ENCODE data around the gene INSC.
A peak's percentile ranks its signal among the peaks of the same experiment; 100 is the strongest.

INSC gene

DNA sequence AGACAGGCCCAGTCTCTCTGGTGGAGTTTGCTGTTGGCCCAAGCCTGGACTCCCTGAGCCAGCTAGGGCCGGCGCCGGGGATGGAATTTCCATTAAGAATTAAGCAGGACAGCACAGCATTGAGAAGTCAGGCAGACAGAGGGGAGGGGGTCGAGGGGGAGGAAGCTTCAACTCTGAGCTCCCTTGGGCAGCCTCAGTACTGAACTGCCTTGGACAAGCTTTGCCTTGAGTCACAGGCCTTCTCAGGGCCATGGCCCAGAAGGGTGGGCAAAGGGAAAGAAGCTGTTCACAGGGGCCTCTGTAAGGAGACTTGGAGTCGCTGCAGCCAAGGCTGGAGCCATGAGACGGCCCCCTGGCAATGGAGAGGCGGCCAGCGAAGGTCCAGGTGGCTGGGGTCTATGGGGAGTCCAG lies 2.6 kb upstream of the INSC start:
- Histone ChIP-seq H3K27me3 (replicated peaks; ENCODE audit: control insufficient read depth, insufficient read depth, low read length) (peaks cover 8% of the 10 kb centered on the region), H3K9ac (ENCODE audit: low read length) (no peak overlapping the region), H3K9me3 (ENCODE audit: control insufficient read depth, low read length) (no peaks in the 10 kb centered on the region), H3K4me1 (ENCODE audit: control insufficient read depth, insufficient read depth, low read length) (peaks cover 7% of the 10 kb centered on the region), H3K4me3 (ENCODE audit: low read length) (no peak overlapping the region), H3K36me3 (ENCODE audit: control insufficient read depth, insufficient read depth, low read length, severe bottlenecking) (no peaks in the 10 kb centered on the region)
- DNase-seq (ENCODE audit: low read depth): no peak

DNA sequence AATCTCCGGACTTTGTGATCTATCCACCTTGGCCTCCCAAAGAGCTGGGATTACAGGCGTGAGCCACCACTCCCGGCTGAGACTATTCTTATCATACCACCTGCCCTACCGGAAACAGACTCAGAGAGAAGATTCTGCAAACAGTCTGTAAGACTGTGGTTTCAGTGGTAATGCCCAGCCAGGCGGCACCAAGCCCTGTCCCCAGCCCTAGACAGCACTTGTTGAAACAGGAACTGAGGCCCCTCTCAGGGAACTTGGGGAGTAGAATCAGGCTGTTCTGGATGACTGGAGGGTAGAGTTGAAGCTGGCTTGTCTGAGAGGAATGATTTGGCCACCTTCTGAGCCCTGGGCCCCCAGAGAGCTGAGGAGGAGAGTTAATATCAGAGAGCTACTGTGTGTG lies 1.3 kb upstream of the INSC start:
- no peak for DNase-seq (ENCODE audit: low read depth)
- H3K36me3 ChIP-seq (ENCODE audit: control insufficient read depth, insufficient read depth, low read length, severe bottlenecking): no peaks in the 10 kb centered on the region
- H3K9ac ChIP-seq (ENCODE audit: low read length): no peak overlapping the region
- no peaks in the 10 kb centered on the region for H3K9me3 ChIP-seq (ENCODE audit: control insufficient read depth, low read length)
- H3K4me1 ChIP-seq (ENCODE audit: control insufficient read depth, insufficient read depth, low read length): peaks cover 3% of the 10 kb centered on the region
- peaks cover 8% of the 10 kb centered on the region for H3K27me3 ChIP-seq (replicated peaks; ENCODE audit: control insufficient read depth, insufficient read depth, low read length)
- H3K4me3 ChIP-seq (ENCODE audit: low read length): no peak overlapping the region

DNA sequence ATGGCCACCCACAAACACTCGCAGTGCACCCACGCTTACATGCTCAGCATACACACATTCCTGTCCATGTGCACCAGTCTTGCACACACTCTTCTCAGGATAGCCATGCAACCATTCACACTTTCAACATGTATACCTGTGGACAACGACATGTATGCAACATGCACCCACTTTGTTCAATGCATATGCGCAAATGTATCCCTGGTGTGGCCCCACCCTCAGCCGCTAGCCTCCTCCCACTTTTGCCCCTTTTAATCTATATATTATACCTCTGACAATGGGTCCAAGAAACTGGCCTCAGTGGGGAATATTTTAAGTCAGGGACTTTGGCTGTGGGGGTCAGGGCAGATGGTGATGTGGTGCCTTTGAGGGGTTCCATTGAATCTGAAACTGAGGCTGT lies 963 bp downstream of the INSC start:
- Histone ChIP-seq H3K27me3 (replicated peaks; ENCODE audit: control insufficient read depth, insufficient read depth, low read length) (peaks cover 8% of the 10 kb centered on the region), H3K4me1 (ENCODE audit: control insufficient read depth, insufficient read depth, low read length) (peaks cover 12% of the 10 kb centered on the region), H3K9me3 (ENCODE audit: control insufficient read depth, low read length) (no peaks in the 10 kb centered on the region), H3K36me3 (ENCODE audit: control insufficient read depth, insufficient read depth, low read length, severe bottlenecking) (no peaks in the 10 kb centered on the region), H3K4me3 (ENCODE audit: low read length) (no peak overlapping the region), H3K9ac (ENCODE audit: low read length) (no peak overlapping the region)
- DNase-seq (ENCODE audit: low read depth): no peak

DNA sequence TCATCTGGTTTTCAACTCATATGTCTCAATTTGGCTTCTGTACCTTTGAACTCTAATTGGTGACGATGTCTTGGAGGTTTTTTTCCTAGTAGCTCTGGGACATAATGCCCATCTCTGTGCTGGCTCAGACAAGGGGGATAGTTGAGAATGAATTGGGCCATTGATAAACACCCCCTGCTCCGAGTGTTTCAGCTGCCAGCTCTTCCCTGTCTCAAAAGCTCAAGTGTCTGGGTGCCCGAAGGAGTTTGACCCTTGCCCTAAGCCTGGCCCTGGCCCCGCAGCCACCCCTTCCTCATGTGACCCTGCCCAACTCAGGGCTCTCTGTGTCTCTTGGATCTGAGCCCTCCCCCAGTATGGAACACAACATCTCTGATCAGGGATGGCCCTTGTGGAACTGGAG lies 3.0 kb downstream of the INSC start:
- H3K4me1 ChIP-seq (ENCODE audit: control insufficient read depth, insufficient read depth, low read length): peaks cover 12% of the 10 kb centered on the region
- H3K9ac ChIP-seq (ENCODE audit: low read length): no peak overlapping the region
- no peaks in the 10 kb centered on the region for H3K36me3 ChIP-seq (ENCODE audit: control insufficient read depth, insufficient read depth, low read length, severe bottlenecking)
- DNase-seq (ENCODE audit: low read depth): no peak
- no peak overlapping the region for H3K4me3 ChIP-seq (ENCODE audit: low read length)
- peaks cover 8% of the 10 kb centered on the region for H3K27me3 ChIP-seq (replicated peaks; ENCODE audit: control insufficient read depth, insufficient read depth, low read length)
- H3K9me3 ChIP-seq (ENCODE audit: control insufficient read depth, low read length): no peaks in the 10 kb centered on the region

DNA sequence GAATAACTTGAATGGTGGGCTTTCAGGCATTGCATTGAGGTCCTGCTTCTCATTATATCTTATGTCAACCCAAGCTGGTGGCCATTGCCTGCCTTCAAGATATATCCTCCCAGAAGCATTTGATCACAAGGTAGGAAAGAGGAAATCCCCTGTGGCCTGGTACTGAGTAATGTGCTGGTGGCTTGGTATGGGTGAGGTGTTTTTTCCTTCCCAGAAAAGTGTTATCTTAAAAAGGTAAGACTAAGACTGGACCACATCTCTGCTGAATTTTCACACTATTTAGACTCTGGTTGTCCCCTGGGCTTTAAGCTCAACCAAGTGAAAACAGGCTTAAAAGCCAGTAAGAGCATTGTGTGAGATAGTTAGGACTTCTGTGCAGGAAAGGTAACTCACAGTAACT lies 3.7 kb downstream of the INSC start:
- Histone ChIP-seq H3K4me1 (ENCODE audit: control insufficient read depth, insufficient read depth, low read length) (peaks cover 16% of the 10 kb centered on the region), H3K27me3 (replicated peaks; ENCODE audit: control insufficient read depth, insufficient read depth, low read length) (peaks cover 8% of the 10 kb centered on the region), H3K36me3 (ENCODE audit: control insufficient read depth, insufficient read depth, low read length, severe bottlenecking) (no peaks in the 10 kb centered on the region), H3K9me3 (ENCODE audit: control insufficient read depth, low read length) (no peaks in the 10 kb centered on the region), H3K9ac (ENCODE audit: low read length) (no peak overlapping the region), H3K4me3 (ENCODE audit: low read length) (no peak overlapping the region)
- no peak for DNase-seq (ENCODE audit: low read depth)

DNA sequence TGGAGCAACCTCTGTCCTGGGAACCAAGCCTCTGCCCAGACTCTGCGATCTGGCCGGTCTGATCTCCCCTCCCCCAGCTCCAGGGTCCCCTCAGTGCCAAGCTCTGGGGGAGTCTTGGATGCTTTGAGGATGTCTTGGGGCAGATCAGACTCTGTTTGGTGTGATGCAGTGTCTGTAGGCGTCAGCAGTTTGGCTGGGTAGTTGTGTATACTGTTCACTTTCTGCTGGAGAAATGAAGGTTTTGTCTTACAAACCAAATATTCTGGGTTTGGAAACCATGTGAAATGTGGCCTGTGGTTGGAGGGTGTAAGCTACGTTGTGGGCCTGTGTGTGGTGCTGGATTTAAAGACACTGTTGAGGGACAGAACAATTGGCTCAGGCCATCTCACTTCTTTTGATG lies 4.6 kb downstream of the INSC start:
- DNase-seq (ENCODE audit: low read depth): no peak
- no peak overlapping the region for H3K9ac ChIP-seq (ENCODE audit: low read length)
- peaks cover 24% of the 10 kb centered on the region for H3K4me1 ChIP-seq (ENCODE audit: control insufficient read depth, insufficient read depth, low read length)
- H3K9me3 ChIP-seq (ENCODE audit: control insufficient read depth, low read length): no peaks in the 10 kb centered on the region
- no peak overlapping the region for H3K4me3 ChIP-seq (ENCODE audit: low read length)
- peaks cover 8% of the 10 kb centered on the region for H3K27me3 ChIP-seq (replicated peaks; ENCODE audit: control insufficient read depth, insufficient read depth, low read length)
- H3K36me3 ChIP-seq (ENCODE audit: control insufficient read depth, insufficient read depth, low read length, severe bottlenecking): no peaks in the 10 kb centered on the region

DNA sequence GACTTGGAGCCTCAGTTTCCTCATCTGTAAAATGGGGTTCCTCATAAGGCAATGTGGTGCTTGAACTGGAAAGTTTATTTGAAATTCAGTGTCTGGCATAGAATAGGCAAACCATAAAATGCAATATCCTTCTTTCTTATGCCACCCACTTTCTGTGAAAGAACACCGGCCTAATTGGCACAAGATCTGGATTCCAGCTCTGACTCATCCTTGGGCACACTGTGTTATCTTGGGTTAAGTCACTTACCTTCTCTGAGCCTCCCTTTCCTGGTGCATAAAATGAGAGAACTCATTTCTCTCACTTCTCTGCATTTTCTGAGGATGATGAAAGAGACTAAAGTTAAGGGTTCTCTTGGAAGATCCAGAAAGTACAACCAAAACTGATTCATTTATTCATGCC lies 5.1 kb downstream of the INSC start:
- Histone ChIP-seq H3K27me3 (replicated peaks; ENCODE audit: control insufficient read depth, insufficient read depth, low read length) (peaks cover 8% of the 10 kb centered on the region), H3K9me3 (ENCODE audit: control insufficient read depth, low read length) (no peaks in the 10 kb centered on the region), H3K4me1 (ENCODE audit: control insufficient read depth, insufficient read depth, low read length) (peaks cover 26% of the 10 kb centered on the region), H3K9ac (ENCODE audit: low read length) (no peak overlapping the region), H3K36me3 (ENCODE audit: control insufficient read depth, insufficient read depth, low read length, severe bottlenecking) (no peaks in the 10 kb centered on the region), H3K4me3 (ENCODE audit: low read length) (no peak overlapping the region)
- no peak for DNase-seq (ENCODE audit: low read depth)

DNA sequence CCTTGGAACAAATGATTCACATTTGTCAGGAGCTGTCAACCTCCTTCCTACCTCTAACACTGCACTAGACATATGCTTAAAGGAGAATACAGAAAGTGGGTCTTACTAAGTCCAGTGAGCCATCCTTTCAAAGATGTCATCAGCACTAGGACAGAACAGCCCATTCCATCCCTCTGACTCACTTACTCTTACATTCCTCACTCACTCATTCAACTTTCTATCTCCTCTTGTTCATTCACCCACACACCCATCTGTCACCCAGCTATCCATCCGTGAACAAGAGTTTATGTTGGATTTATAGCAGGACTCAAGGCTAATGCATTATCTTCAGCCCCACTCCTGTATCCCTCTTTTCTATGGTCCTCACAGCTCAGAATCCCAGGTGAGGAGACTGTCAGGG lies 9.1 kb downstream of the INSC start:
- DNase-seq (ENCODE audit: low read depth): peak; percentile 62
- Histone ChIP-seq H3K4me3 (ENCODE audit: low read length) (no peak overlapping the region), H3K36me3 (ENCODE audit: control insufficient read depth, insufficient read depth, low read length, severe bottlenecking) (no peaks in the 10 kb centered on the region), H3K27me3 (replicated peaks; ENCODE audit: control insufficient read depth, insufficient read depth, low read length) (no peaks in the 10 kb centered on the region), H3K9ac (ENCODE audit: low read length) (no peak overlapping the region), H3K9me3 (ENCODE audit: control insufficient read depth, low read length) (no peaks in the 10 kb centered on the region), H3K4me1 (ENCODE audit: control insufficient read depth, insufficient read depth, low read length) (peaks cover 23% of the 10 kb centered on the region)

DNA sequence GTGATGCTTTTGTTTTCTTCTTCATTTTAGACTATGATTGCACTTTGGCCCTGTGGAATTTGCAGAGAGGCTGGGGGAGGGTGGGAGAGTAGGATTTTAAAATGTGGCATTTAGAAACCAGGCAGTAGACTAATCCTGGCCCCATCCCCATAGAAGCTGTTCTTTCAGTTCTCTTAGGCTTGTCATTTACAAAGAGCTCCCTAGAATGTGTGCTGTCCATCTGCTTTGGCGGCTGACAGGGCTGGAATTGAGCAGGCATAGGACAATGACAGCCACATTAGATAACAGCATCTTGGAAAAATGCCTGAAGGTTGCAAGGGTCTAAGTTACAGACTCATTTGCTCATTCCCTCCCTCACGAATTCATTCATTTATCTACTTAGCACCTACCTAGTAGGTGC lies 9.8 kb downstream of the INSC start:
- Histone ChIP-seq H3K4me3 (ENCODE audit: low read length) (no peak overlapping the region), H3K27me3 (replicated peaks; ENCODE audit: control insufficient read depth, insufficient read depth, low read length) (no peaks in the 10 kb centered on the region), H3K9ac (ENCODE audit: low read length) (no peak overlapping the region), H3K36me3 (ENCODE audit: control insufficient read depth, insufficient read depth, low read length, severe bottlenecking) (no peaks in the 10 kb centered on the region), H3K9me3 (ENCODE audit: control insufficient read depth, low read length) (no peaks in the 10 kb centered on the region), H3K4me1 (ENCODE audit: control insufficient read depth, insufficient read depth, low read length) (peaks cover 20% of the 10 kb centered on the region)
- no peak for DNase-seq (ENCODE audit: low read depth)

DNA sequence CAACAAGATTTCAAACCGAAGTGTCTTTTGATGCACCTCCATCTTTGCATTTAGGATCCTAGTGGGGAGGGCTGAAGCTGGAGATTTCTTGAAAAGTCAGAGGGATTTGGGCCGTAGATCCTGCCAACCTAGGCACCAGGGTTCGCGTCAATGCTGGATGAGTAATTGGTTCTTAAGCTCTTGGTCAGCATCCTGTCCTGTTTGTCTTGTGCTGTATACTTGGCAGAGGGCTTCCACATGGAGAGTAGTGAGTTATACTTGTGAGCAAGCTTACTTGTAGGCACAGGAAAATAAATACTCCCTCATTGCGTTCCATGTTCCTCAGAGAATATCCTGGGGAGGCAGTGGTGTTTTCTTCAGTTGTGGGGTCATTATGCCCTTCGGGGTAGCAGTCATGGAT lies 12.6 kb downstream of the INSC start:
- Histone ChIP-seq H3K36me3 (ENCODE audit: control insufficient read depth, insufficient read depth, low read length, severe bottlenecking) (no peaks in the 10 kb centered on the region), H3K9ac (ENCODE audit: low read length) (no peak overlapping the region), H3K27me3 (replicated peaks; ENCODE audit: control insufficient read depth, insufficient read depth, low read length) (no peaks in the 10 kb centered on the region), H3K4me3 (ENCODE audit: low read length) (no peak overlapping the region), H3K9me3 (ENCODE audit: control insufficient read depth, low read length) (no peaks in the 10 kb centered on the region), H3K4me1 (ENCODE audit: control insufficient read depth, insufficient read depth, low read length) (peaks cover 14% of the 10 kb centered on the region)
- DNase-seq (ENCODE audit: low read depth): peak; percentile 32

DNA sequence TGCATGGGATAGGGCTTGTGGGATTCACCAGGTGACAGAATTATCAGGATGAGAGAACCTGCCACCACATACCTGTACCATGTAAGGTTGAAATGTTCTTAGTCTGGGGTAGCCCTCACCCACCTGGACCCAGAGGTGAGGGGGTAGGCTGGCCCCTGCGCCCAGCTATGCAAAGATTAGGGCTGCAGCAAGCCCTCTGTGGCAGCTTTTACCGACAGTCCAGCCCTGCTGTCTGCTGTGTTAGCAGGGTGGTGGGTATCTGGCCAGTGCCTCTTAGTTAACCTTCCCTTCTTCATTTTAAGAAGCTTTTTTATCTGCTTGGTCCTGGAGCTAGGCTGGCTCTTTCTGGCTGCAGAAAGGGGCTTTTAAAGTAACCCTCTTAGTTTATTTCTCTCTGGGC lies 13.9 kb downstream of the INSC start:
- Histone ChIP-seq H3K9ac (ENCODE audit: low read length) (no peak overlapping the region), H3K4me1 (ENCODE audit: control insufficient read depth, insufficient read depth, low read length) (peaks cover 8% of the 10 kb centered on the region), H3K36me3 (ENCODE audit: control insufficient read depth, insufficient read depth, low read length, severe bottlenecking) (no peaks in the 10 kb centered on the region), H3K9me3 (ENCODE audit: control insufficient read depth, low read length) (no peaks in the 10 kb centered on the region), H3K4me3 (ENCODE audit: low read length) (no peak overlapping the region), H3K27me3 (replicated peaks; ENCODE audit: control insufficient read depth, insufficient read depth, low read length) (no peaks in the 10 kb centered on the region)
- no peak for DNase-seq (ENCODE audit: low read depth)

DNA sequence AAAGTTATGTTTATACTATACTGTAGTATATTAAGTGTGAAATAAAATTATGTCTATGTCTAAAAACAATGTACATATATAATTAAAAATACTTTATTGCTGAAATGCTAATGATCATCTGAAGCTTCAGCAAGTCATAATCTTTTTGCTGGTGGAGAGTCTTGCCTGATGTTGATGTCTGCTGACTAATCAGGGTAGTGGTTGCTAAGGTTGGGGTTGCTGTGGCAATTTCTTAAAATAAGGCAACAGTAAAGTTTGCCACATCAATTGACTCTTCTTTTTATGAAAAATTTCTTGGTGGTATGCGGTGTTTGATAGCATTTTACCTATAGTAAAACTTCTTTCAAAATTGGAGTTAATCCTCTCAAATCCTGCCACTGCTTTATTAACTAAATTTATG lies 21.4 kb downstream of the INSC start:
- H3K9ac ChIP-seq (ENCODE audit: low read length): no peak overlapping the region
- H3K36me3 ChIP-seq (ENCODE audit: control insufficient read depth, insufficient read depth, low read length, severe bottlenecking): no peaks in the 10 kb centered on the region
- H3K27me3 ChIP-seq (replicated peaks; ENCODE audit: control insufficient read depth, insufficient read depth, low read length): no peaks in the 10 kb centered on the region
- no peak overlapping the region for H3K4me3 ChIP-seq (ENCODE audit: low read length)
- no peaks in the 10 kb centered on the region for H3K4me1 ChIP-seq (ENCODE audit: control insufficient read depth, insufficient read depth, low read length)
- no peak for DNase-seq (ENCODE audit: low read depth)
- no peaks in the 10 kb centered on the region for H3K9me3 ChIP-seq (ENCODE audit: control insufficient read depth, low read length)
